GM12878 (cell line): ENCODE results near the gene ACOX1. TPM values are rescaled to one million over a fixed set of nuclear protein-coding genes. Genes with fewer than 3 reads are reported as not detected.

Experiments
- ATAC-seq: fragments of 200-7000 bp; cut with Tn5 transposase; 3 replicates; pipeline ENCODE4 v1.9.1; 2020; ENCODE audit warnings: mild to moderate bottlenecking, moderate library complexity
- BruUV-seq: library from RNA; stranded (reverse); fragments of 400-500 nt; replicated peaks from 2 replicates; lab custom pipeline; 2021; lab: Mats Ljungman, UMichigan
- CTCF ChIA-PET: fragments of 300-600 bp; sonication (Branson Sonifier 250); formaldehyde crosslinking; extraction: SDS; loops from one replicate; lab custom pipeline; 2021; ENCODE audit warnings: inconsistent platforms; lab: Yijun Ruan, JAX
- POLR2A ChIA-PET: fragments of 350-600 bp; formaldehyde crosslinking; extraction: SDS; loops from one replicate; lab custom pipeline; 2021; ENCODE audit warnings: inconsistent platforms; lab: Charles Lee
- RAD21 ChIA-PET: fragments of 300-600 bp; sonication (Branson Sonifier 250); formaldehyde crosslinking; loops from one replicate; lab custom pipeline; 2023; ENCODE audit warnings: antibody characterized with exemption; ENCODE audit not compliant: unreplicated experiment; lab: Charles Lee
- SMC1A ChIA-PET: fragments of 300-600 bp; sonication (Branson Sonifier 250); formaldehyde crosslinking; loops from one replicate; lab custom pipeline; 2023; ENCODE audit not compliant: unreplicated experiment, uncharacterized antibody; lab: Charles Lee
- DNase-seq: peaks from one replicate; pipeline ENCODE4 v3.0.0-alpha.2; 2011; ENCODE audit warnings: low read depth, low spot score
- FAIRE-seq: peaks from 3 replicates; lab custom pipeline; 2011; peaks lifted over from hg19 to GRCh38; lab: Jason Lieb, UNC
- H2AFZ ChIP-seq: 2 replicates; pipeline ENCODE4 v1.6.0; 2011; ENCODE audit warnings: low read depth, low read length, control low read depth; ENCODE audit not compliant: control insufficient read depth
- H3K27ac ChIP-seq: 2 replicates; pipeline ENCODE4 v1.5.1; 2011; ENCODE audit warnings: control low read depth; ENCODE audit not compliant: control insufficient read depth, insufficient read depth
- H3K27me3 ChIP-seq, 2 experiments: replicated peaks in 1 of 2; 2 replicates each; pipeline versions ENCODE4 v1.6.0 to v1.6.1; 2011; ENCODE audit warnings: low read length in 1 of 2; ENCODE audit not compliant: control insufficient read depth in 2 of 2, insufficient read depth in 2 of 2
- H3K36me3 ChIP-seq, 2 experiments: 2 replicates each; pipeline ENCODE4 v1.5.1; 2011; ENCODE audit warnings: low read length in 1 of 2; ENCODE audit not compliant: control insufficient read depth in 2 of 2, insufficient read depth in 2 of 2
- H3K4me1 ChIP-seq: 2 replicates; pipeline ENCODE4 v1.6.1; 2011; ENCODE audit warnings: mild to moderate bottlenecking, low read length, moderate library complexity, mixed read lengths; ENCODE audit not compliant: control insufficient read depth, insufficient read depth
- H3K4me2 ChIP-seq: 2 replicates; pipeline ENCODE4 v1.6.0; 2011; ENCODE audit warnings: control low read depth; ENCODE audit not compliant: control insufficient read depth, insufficient read depth
- H3K4me3 ChIP-seq: fragments of 200-600 bp; sonication (generic); 2 replicates; pipeline ENCODE4 v1.5.1; 2016
- H3K79me2 ChIP-seq: 2 replicates; pipeline ENCODE4 v1.6.0; 2011; ENCODE audit warnings: low read length; ENCODE audit not compliant: control insufficient read depth, insufficient read depth
- H3K9ac ChIP-seq: 2 replicates; pipeline ENCODE4 v1.8.0; 2011; ENCODE audit warnings: low read length, control low read depth, mixed read lengths; ENCODE audit not compliant: control insufficient read depth, insufficient read depth
- H3K9me3 ChIP-seq: replicated peaks from 3 replicates; pipeline ENCODE4 v1.5.1; 2011; ENCODE audit warnings: mild to moderate bottlenecking, low read length; ENCODE audit not compliant: control insufficient read depth, insufficient read depth
- H4K20me1 ChIP-seq: 2 replicates; pipeline ENCODE4 v1.6.0; 2011; ENCODE audit not compliant: control insufficient read depth, insufficient read depth
- ATF7 ChIP-seq: fragments of 450-650 bp; IDR thresholded peaks from 2 replicates; pipeline ENCODE4 v1.6.1; 2016; ENCODE audit warnings: low read depth, mild to moderate bottlenecking
- CBX3 ChIP-seq: fragments of 200-600 bp; sonication (generic); IDR thresholded peaks from 2 replicates; pipeline ENCODE4 v1.6.1; 2016; ENCODE audit warnings: low read depth, borderline replicate concordance
- CREM ChIP-seq: IDR thresholded peaks from 2 replicates; pipeline ENCODE4 v1.6.1; 2014; ENCODE audit warnings: antibody characterized with exemption, low read depth
- EZH2 ChIP-seq: IDR thresholded peaks from 2 replicates; pipeline ENCODE4 v1.6.1; 2012; ENCODE audit warnings: low read depth, mild to moderate bottlenecking, control low read depth, inconsistent platforms, low read length, borderline replicate concordance; ENCODE audit not compliant: control insufficient read depth
- HDAC2 ChIP-seq: fragments of 200-600 bp; sonication (generic); IDR thresholded peaks from 2 replicates; pipeline ENCODE4 v1.6.1; 2017
- MTA3 ChIP-seq: IDR thresholded peaks from 2 replicates; pipeline ENCODE4 v1.6.1; 2012; ENCODE audit warnings: low read length, inconsistent platforms, borderline replicate concordance
- NR2F1 ChIP-seq: fragments of 450-650 bp; conservative IDR thresholded peaks from 2 replicates; pipeline ENCODE4 v1.6.1; 2017; ENCODE audit warnings: mild to moderate bottlenecking
- REST ChIP-seq: IDR thresholded peaks from 2 replicates; pipeline ENCODE4 v1.6.1; 2012; ENCODE audit warnings: mild to moderate bottlenecking, low read depth, low read length
- SP1 ChIP-seq: IDR thresholded peaks from one replicate; pipeline ENCODE4 v1.6.1; 2011; ENCODE audit warnings: low read depth, low read length
- USF1 ChIP-seq: IDR thresholded peaks from 2 replicates; pipeline ENCODE4 v1.6.1; 2011; ENCODE audit warnings: borderline replicate concordance, low read depth, mild to moderate bottlenecking, moderate library complexity, mixed read lengths, low read length; ENCODE audit not compliant: insufficient read depth; ENCODE audit errors: extremely low read length
- ZNF384 ChIP-seq: IDR thresholded peaks from 2 replicates; pipeline ENCODE4 v1.6.1; 2012; ENCODE audit warnings: low read depth, mild to moderate bottlenecking, low read length, improper control_type of control experiment, borderline replicate concordance
- WGBS: methylation state at CpG from one replicate; pipeline ENCODE4 v1.1.6; 2016; ENCODE audit warnings: low lambda C conversion rate; ENCODE audit not compliant: insufficient replicate concordance, insufficient coverage; ENCODE audit errors: missing lambda C conversion rate; 5-methylcytosine and 5-hydroxymethylcytosine counted together
- in situ Hi-C: fragments of 300-500 bp; cut with MboI; formaldehyde crosslinking; loops from 9 replicates; pipeline ENCODE4 v1.14.3; 2018; ENCODE audit warnings: mixed read lengths
- intact Hi-C: fragments of 100-400 bp; cut with micrococcal nuclease; formaldehyde crosslinking; loops from one replicate; pipeline ENCODE4 v1.14.2; 2022; ENCODE audit not compliant: unreplicated experiment
- polyA plus RNA-seq, 11 experiments: library from polyadenylated mRNA; depleted of rRNA in 4 of 11; unstranded in 6 of 11; stranded (reverse) in 5 of 11; fragments of >200 nt; fragmentation: Nextera tagmentation in 4 of 11; fragmentation: Illumina TruSeq in 1 of 11; extraction: Ambion mirVana in 4 of 11; extraction: Trizol in 1 of 11; gene quantifications; 1 replicate in 1 of 11; 2 replicates in 10 of 11; pipeline versions ENCODE4 v1.2.1 to v1.2.3, GENCODE V29; 2011 to 2016; ENCODE audit warnings: inconsistent platforms in 2 of 11, missing spikeins in 2 of 11, low read depth in 1 of 11
- total RNA-seq, 4 experiments: library from RNA; depleted of rRNA in 3 of 4; stranded (reverse); fragments of >200 nt in 3 of 4; fragmentation: Illumina TruSeq in 1 of 4; extraction: Trizol in 1 of 4; gene quantifications; 2 replicates each; pipeline versions ENCODE4 v1.2.1 to v1.2.3, GENCODE V29; 2013 to 2021

ACOX1 gene
- total and polyA plus RNA-seq, 10 of the 15 experiments (the other 5 are each of a cell fraction or from before 2014, with no cell fraction given), result 6.5 to 26.2 (median 21.6) TPM

GRCh38 chr17:75908201-75908600 is 70.8 kb downstream of the ACOX1 start:
- intact Hi-C loops (no loop called here), in situ Hi-C loops (loop anchor here (5.0 kb wide), 1 partner anchor 99 kb away; no protein-coding TSS in a partner anchor)
- TF ChIP-seq ATF7 (no peak), MTA3 (no peak)
- Histone ChIP-seq H3K9ac (no peak overlapping the region), H3K27ac (no peak overlapping the region), H3K4me2 (no peak overlapping the region), H3K4me1 (no peaks in the 10 kb centered on the region; the same call in 1 of the 2 replicates), H4K20me1 (no peaks in the 10 kb centered on the region), H3K79me2 (peaks cover 9% of the 10 kb centered on the region), H3K9me3 (no peaks in the 10 kb centered on the region), H3K4me3 (no peak overlapping the region), H3K27me3 (no peaks in the 10 kb centered on the region), H3K36me3 (no peaks in the 10 kb centered on the region), H2AFZ (no peak overlapping the region)
- ChIA-PET CTCF (interaction anchor here (0.8 to 4.8 kb wide), 2 partner anchors 52 to 97 kb away, joined by 3 to 128 read pairs; partner anchors contain the start of gene CDK3), SMC1A (no interaction called here), POLR2A (interaction anchor here (1.6 kb wide), 1 partner anchor 95 kb away, joined by 3 read pairs; no protein-coding TSS in a partner anchor), RAD21 (no interaction called here)
- FAIRE-seq (no peak), DNase-seq (no peak), ATAC-seq (no peak)
- WGBS, result 93% methylated on average over 6 of the region's 6 CpGs
- no TSS peak for BruUV-seq

- H3K27ac ChIP-seq, result no peak overlapping the region
- no peak for ATAC-seq
- SMC1A ChIA-PET, result interaction anchor here (0.8 to 3.8 kb wide), 5 partner anchors 74 to 198 kb away, joined by 3 to 61 read pairs (median 4); partner anchors contain the start of gene CDK3
- intact Hi-C loops, result no loop called here
- RAD21 ChIA-PET, result interaction anchor here (0.6 to 3.7 kb wide), 7 partner anchors 47 to 574 kb away, joined by 3 to 35 read pairs (median 4); no protein-coding TSS in a partner anchor
- FAIRE-seq, result no peak
- in situ Hi-C loops, result loop anchor here (5.0 kb wide), 1 partner anchor 101 kb away; no protein-coding TSS in a partner anchor
- CTCF ChIA-PET, result interaction anchor here (0.6 to 4.8 kb wide), 21 partner anchors 9 to 1456 kb away, joined by 3 to 128 read pairs (median 5); partner anchors contain the start of genes ACOX1, CDK3, EXOC7 and FBF1
- H3K27me3 ChIP-seq, result no peaks in the 10 kb centered on the region
- no peaks in the 10 kb centered on the region for H3K9me3 ChIP-seq
- no peaks in the 10 kb centered on the region for H4K20me1 ChIP-seq
- DNase-seq, result no peak
- H3K4me1 ChIP-seq, result no peaks in the 10 kb centered on the region; the same call in 1 of the 2 replicates
- 85% methylated on average over 9 of the region's 10 CpGs for WGBS
- POLR2A ChIA-PET, result interaction anchor here (1.5 to 1.6 kb wide), 3 partner anchors 10 to 97 kb away, joined by 4 to 8 read pairs (median 7); partner anchors contain the start of gene TRIM65
- H3K4me3 ChIP-seq, result no peak overlapping the region
- H3K9ac ChIP-seq, result no peak overlapping the region
- BruUV-seq, result no TSS peak
- H2AFZ ChIP-seq, result no peak overlapping the region
- H3K36me3 ChIP-seq, result peaks cover 2 to 4% of the 10 kb centered on the region in 2 experiments; a peak in 3 of 4 replicates
- H3K4me2 ChIP-seq, result no peak overlapping the region
- peaks cover 11% of the 10 kb centered on the region for H3K79me2 ChIP-seq
- no peak for TF ChIP-seq REST
- no peak for TF ChIP-seq EZH2
- TF ChIP-seq ZNF384, result no peak
- TF ChIP-seq SP1, result no peak
- TF ChIP-seq NR2F1, result no peak
- TF ChIP-seq CREM, result no peak
- no peak for TF ChIP-seq USF1
- no peak for TF ChIP-seq HDAC2
- TF ChIP-seq CBX3, result no peak
These were observed 72.7 kb downstream of the ACOX1 start for GRCh38 chr17:75906143-75906884.
